ENCODE data around the gene RETN. TPM values are rescaled to one million over a fixed set of nuclear protein-coding genes. Genes with fewer than 3 reads are reported as not detected.
"Not testable (repeated sequence)": the region's sequence is repeated elsewhere in the genome, so short reads cannot be mapped to it uniquely, and the experiment has no call there.

Gene RETN
- total and polyA plus RNA-seq, 2 donors: 2.3 to 17.8 TPM

DNA sequence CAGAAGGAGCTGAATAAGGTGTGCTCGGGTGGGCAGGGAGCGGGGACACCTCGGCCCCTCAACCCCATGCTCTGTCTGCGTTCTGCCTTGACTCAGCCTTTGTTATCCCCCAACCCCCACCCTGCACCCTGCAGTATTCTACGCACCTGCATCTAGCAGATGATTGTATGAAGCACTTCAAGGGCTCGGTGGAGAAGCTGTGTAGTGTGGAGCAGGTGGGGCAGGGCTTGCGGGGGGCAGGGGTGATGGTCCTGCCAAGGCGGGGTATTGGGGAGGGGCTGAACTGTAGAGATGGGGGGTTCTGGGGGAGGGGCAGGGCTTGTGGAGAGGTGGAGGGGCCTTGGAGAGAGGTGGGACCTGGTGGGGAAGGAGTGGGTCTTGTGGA is 25.8 kb upstream of the RETN start:
- Histone ChIP-seq H3K4me3 (ENCODE audit: low read depth, low read length) (no peak overlapping the region), H3K27ac (ENCODE audit: low read depth) (no peak overlapping the region), H3K36me3 (ENCODE audit: insufficient read depth) (no peaks in the 10 kb centered on the region), H3K4me1 (ENCODE audit: insufficient read depth) (no peaks in the 10 kb centered on the region)
- WGBS: 88% methylated on average over 8 of the region's 8 CpGs
- no peak for DNase-seq (ENCODE audit: extremely low spot score)

- H3K36me3 ChIP-seq (ENCODE audit: insufficient read depth); H3K4me3 ChIP-seq (ENCODE audit: low read depth, low read length); DNase-seq (ENCODE audit: extremely low spot score); H3K27ac ChIP-seq (ENCODE audit: low read depth); H3K4me1 ChIP-seq (ENCODE audit: insufficient read depth): not testable (repeated sequence)
- WGBS: 76% methylated on average over 10 of the region's 10 CpGs
These were observed 25.0 kb upstream of the RETN start for GRCh38 chr19:7643629-7644549.

GRCh38 chr19:7644550-7644877 is 24.3 kb upstream of the RETN start:
- 93% methylated on average over 20 of the region's 20 CpGs for WGBS

GRCh38 chr19:7645163-7645562 is 23.7 kb upstream of the RETN start:
- no peak for DNase-seq (ENCODE audit: extremely low spot score)
- 89% methylated on average over 14 of the region's 14 CpGs for WGBS
- Histone ChIP-seq H3K4me3 (ENCODE audit: low read depth, low read length) (no peak overlapping the region), H3K4me1 (ENCODE audit: insufficient read depth) (no peaks in the 10 kb centered on the region), H3K36me3 (ENCODE audit: insufficient read depth) (no peaks in the 10 kb centered on the region), H3K27ac (ENCODE audit: low read depth) (no peak overlapping the region)

More at GRCh38 chr19:7644550-7644877, 24.3 kb upstream of the RETN start:
- H3K4me3 ChIP-seq (ENCODE audit: low read depth, low read length): no peak overlapping the region
- H3K4me1 ChIP-seq (ENCODE audit: insufficient read depth): no peaks in the 10 kb centered on the region
- DNase-seq (ENCODE audit: extremely low spot score): no peak
- no peaks in the 10 kb centered on the region for H3K36me3 ChIP-seq (ENCODE audit: insufficient read depth)
- H3K27ac ChIP-seq (ENCODE audit: low read depth): no peak overlapping the region

- 59% methylated on average over 20 of the region's 20 CpGs for WGBS
- H3K27ac ChIP-seq (ENCODE audit: low read depth): no peak overlapping the region
These were observed 23.0 kb upstream of the RETN start for GRCh38 chr19:7645656-7646425.

GRCh38 chr19:7646426-7646700 is 22.5 kb upstream of the RETN start:
- Histone ChIP-seq H3K36me3 (ENCODE audit: insufficient read depth) (no peaks in the 10 kb centered on the region), H3K27ac (ENCODE audit: low read depth) (no peak overlapping the region), H3K4me1 (ENCODE audit: insufficient read depth) (no peaks in the 10 kb centered on the region), H3K4me3 (ENCODE audit: low read depth, low read length) (no peak overlapping the region)
- WGBS: 83% methylated on average over 8 of the region's 8 CpGs
- no peak for DNase-seq (ENCODE audit: extremely low spot score)

More at GRCh38 chr19:7645656-7646425, 23.0 kb upstream of the RETN start:
- Histone ChIP-seq H3K4me1 (ENCODE audit: insufficient read depth) (no peaks in the 10 kb centered on the region), H3K4me3 (ENCODE audit: low read depth, low read length) (no peak overlapping the region), H3K36me3 (ENCODE audit: insufficient read depth) (no peaks in the 10 kb centered on the region)
- no peak for DNase-seq (ENCODE audit: extremely low spot score)

DNA sequence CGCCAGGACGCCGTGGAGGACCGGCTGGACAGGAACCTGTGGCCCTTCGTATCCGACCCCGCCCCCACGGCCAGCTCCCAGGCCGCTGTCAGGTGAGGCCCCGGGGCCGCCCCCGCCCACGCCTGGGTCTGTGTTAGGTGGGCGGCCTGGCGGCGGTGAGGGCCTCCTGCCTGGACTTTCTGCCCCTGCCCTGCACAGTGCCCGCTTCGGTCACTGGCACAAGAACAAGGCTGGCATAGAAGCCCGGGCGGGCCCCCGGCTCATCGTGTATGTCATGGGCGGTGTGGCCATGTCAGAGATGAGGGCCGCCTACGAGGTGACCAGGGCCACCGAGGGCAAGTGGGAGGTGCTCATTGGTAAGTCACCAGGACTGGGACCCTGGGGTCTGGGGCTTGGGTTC is 21.7 kb upstream of the RETN start:
- no peak for DNase-seq (ENCODE audit: extremely low spot score)
- no peaks in the 10 kb centered on the region for H3K4me1 ChIP-seq (ENCODE audit: insufficient read depth)
- H3K27ac ChIP-seq (ENCODE audit: low read depth): no peak overlapping the region
- WGBS: 91% methylated on average over 26 of the region's 26 CpGs
- H3K4me3 ChIP-seq (ENCODE audit: low read depth, low read length): no peak overlapping the region
- no peaks in the 10 kb centered on the region for H3K36me3 ChIP-seq (ENCODE audit: insufficient read depth)

- no peak overlapping the region for H3K27ac ChIP-seq (ENCODE audit: low read depth)
These were observed 20.4 kb upstream of the RETN start for GRCh38 chr19:7648265-7649014.

GRCh38 chr19:7650148-7650547 is 18.7 kb upstream of the RETN start:
- no peak for DNase-seq (ENCODE audit: extremely low spot score)
- no peaks in the 10 kb centered on the region for H3K4me1 ChIP-seq (ENCODE audit: insufficient read depth)
- no peak overlapping the region for H3K27ac ChIP-seq (ENCODE audit: low read depth)
- H3K36me3 ChIP-seq (ENCODE audit: insufficient read depth): no peaks in the 10 kb centered on the region
- no peak overlapping the region for H3K4me3 ChIP-seq (ENCODE audit: low read depth, low read length)
- WGBS: 38% methylated on average over 2 of the region's 2 CpGs

More at GRCh38 chr19:7648265-7649014, 20.4 kb upstream of the RETN start:
- Histone ChIP-seq H3K4me1 (ENCODE audit: insufficient read depth) (no peaks in the 10 kb centered on the region), H3K4me3 (ENCODE audit: low read depth, low read length) (no peak overlapping the region), H3K36me3 (ENCODE audit: insufficient read depth) (no peaks in the 10 kb centered on the region)
- DNase-seq (ENCODE audit: extremely low spot score): no peak
- WGBS: 85% methylated on average over 15 of the region's 15 CpGs

DNA sequence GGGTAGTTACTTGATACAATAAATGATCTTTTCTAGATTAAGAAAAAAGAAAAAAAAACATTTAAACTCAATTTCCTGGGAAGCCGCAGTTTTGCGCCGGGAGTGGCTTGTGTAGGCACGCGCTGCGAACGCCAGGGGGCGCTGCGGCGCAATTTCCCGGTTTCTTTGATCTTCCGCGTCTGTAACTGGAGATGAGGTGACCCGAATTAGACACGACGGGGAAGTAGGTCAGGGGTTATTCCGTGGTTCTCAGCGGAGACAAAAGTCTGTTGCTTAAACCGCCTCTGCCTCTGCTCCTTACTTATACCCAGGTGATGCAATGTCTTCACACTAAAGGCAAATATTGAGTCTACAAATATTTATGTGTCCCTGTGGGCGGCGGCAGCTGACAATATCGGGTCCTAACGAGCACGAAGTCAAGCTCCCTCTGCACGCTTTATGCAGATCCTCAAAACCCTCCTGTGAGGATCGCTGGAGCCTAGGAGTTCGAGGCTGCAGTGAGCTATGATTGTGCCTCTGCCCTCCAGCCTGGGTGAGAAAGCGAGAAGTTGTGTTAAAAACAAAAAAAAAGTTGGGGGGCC is 16.7 kb upstream of the RETN start:
- H3K4me3 ChIP-seq (ENCODE audit: low read depth, low read length): no peak overlapping the region
- 4% methylated on average over 28 of the region's 28 CpGs for WGBS
- DNase-seq (ENCODE audit: extremely low spot score): peak; percentile 67
- no peaks in the 10 kb centered on the region for H3K4me1 ChIP-seq (ENCODE audit: insufficient read depth)
- H3K36me3 ChIP-seq (ENCODE audit: insufficient read depth): no peaks in the 10 kb centered on the region
- H3K27ac ChIP-seq (ENCODE audit: low read depth): no peak overlapping the region

DNA sequence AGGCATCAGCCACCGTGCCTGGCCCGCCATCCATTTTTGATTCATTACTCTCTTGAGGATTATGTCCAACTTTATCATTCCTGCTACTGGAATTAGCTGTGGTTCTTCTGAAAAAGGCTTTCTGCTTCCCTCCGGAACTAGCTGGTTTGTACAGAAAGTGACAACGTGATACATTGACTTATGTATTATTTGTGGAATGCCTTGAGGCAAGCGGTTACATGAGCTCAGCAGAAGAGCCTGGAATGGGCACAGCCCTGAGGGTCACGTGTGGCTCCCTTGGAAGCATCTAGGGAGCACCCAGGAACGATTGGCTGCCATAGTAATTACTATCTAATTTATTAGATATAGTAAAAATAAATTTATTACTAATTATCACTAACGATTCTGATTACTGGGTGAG is 14.4 kb upstream of the RETN start:
- H3K4me1 ChIP-seq (ENCODE audit: insufficient read depth): no peaks in the 10 kb centered on the region
- no peaks in the 10 kb centered on the region for H3K36me3 ChIP-seq (ENCODE audit: insufficient read depth)
- no peak for DNase-seq (ENCODE audit: extremely low spot score)
- H3K4me3 ChIP-seq (ENCODE audit: low read depth, low read length): no peak overlapping the region
- 50% methylated on average over 8 of the region's 8 CpGs for WGBS
- H3K27ac ChIP-seq (ENCODE audit: low read depth): no peak overlapping the region

DNA sequence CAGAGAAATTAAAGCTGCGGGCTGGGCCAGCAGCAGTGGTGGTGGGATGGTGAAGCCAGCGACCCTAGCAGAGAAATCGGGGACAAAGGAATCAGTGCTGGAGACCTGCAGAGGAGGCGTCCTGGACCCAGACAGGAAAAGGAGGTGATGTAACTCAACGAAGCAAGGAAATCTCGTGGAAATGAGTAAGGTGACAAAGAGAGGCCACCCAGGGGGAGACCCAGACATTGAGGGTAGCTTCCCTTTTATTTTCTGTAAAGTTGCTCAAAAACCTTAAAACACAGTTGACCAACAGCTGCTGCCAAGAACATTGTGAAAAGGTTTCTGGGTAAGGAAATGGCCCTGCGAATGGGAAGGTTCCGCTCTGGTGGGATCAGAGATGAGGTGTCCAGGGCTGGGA is 13.3 kb upstream of the RETN start:
- 69% methylated on average over 8 of the region's 8 CpGs for WGBS
- Histone ChIP-seq H3K27ac (ENCODE audit: low read depth) (no peak overlapping the region), H3K4me3 (ENCODE audit: low read depth, low read length) (no peak overlapping the region), H3K4me1 (ENCODE audit: insufficient read depth) (no peaks in the 10 kb centered on the region), H3K36me3 (ENCODE audit: insufficient read depth) (no peaks in the 10 kb centered on the region)
- DNase-seq (ENCODE audit: extremely low spot score): no peak

GRCh38 chr19:7657131-7657751 is 11.6 kb upstream of the RETN start:
- no peaks in the 10 kb centered on the region for H3K36me3 ChIP-seq (ENCODE audit: insufficient read depth)
- H3K4me1 ChIP-seq (ENCODE audit: insufficient read depth): no peaks in the 10 kb centered on the region
- DNase-seq (ENCODE audit: extremely low spot score): no peak
- no peak overlapping the region for H3K27ac ChIP-seq (ENCODE audit: low read depth)
- no peak overlapping the region for H3K4me3 ChIP-seq (ENCODE audit: low read depth, low read length)
- WGBS: 33% methylated on average over 14 of the region's 14 CpGs

Data from urinary bladder (tissue), 4 donors.